Stimulated activated CD4-positive, alpha-beta T cell treated with anti-CD3 and anti-CD28 coated beads, Interleukin-1b, Interleukin-23, amount 100 ng/mL, for 1 hour (primary cell): ENCODE results near the gene B4GALNT1.
"Not testable (repeated sequence)": the region's sequence is repeated elsewhere in the genome, so short reads cannot be mapped to it uniquely, and the experiment has no call there.

Experiments used
- DNase-seq, 2 donors: peaks; one replicate each; pipeline ENCODE4 v3.0.0-alpha.2; 2020; ENCODE audit warnings: low read depth in 2 of 2

The B4GALNT1 gene

DNA sequence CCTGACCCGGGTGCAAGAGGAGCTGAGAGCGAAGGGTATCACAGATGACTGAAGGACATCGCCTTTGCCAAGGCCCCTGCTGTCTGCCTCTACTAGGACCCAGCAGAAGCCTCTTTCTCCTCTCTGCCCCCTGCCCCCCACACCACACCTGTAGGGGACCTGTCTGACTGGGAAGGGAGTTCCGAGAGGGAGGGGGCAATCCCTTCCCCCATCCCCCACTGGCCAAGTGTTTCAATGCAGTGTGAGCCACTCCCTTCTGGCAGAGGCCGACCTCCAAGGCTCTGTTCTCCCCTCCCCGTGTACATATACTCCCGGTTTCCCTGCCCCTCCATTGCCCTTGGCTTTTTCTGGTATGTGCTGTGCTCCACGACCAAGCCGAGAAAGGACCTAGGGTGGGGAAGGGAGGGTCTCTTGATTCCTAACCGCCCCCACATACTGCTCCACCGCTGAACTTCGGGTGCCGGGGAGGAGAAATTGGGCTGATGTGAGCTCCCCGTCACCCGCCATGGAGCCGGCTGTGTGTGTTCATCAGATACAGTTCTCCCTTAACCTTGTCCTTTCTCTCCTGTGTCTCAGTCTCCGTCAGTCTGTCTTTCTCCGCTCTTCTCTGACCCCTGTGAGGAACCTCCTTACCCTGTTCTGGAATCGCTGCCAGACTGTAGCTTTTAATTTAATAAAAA lies 23.8 kb downstream of the B4GALNT1 start:
- no peak for DNase-seq

DNA sequence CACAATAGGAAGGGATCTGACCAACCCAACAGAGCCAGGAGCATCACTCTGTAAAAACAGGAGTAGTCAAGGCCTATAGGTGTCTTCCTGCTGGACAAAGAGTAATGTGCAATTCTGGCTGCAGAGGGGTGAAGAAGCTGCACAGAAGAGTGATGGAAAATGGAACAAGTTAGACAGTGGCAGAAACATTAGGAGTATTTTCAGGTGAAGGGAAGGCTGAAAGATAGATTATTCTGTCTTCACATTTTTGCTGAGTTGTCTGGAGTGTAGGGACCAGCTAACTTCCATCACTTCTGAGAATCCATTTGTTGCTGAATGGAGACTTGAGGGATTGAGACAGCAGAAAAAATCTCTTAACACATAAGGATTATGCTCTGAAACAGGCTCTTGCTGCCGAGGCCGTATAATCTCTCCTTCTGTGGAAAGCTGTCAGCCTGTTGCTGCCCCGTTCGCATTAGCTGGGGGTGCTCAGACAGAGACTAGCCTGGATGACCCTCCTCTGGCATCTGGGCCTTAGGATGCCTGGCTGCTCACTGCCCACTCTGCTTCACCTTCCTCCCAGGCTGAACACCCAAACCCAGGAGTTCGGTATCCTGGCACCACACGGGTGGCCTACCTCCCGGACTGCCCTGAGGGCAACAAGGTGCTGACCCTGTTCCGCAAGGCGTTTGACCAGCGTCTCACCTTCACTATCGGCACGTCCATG lies 24.9 kb downstream of the B4GALNT1 start:
- DNase-seq, result no peak

DNA sequence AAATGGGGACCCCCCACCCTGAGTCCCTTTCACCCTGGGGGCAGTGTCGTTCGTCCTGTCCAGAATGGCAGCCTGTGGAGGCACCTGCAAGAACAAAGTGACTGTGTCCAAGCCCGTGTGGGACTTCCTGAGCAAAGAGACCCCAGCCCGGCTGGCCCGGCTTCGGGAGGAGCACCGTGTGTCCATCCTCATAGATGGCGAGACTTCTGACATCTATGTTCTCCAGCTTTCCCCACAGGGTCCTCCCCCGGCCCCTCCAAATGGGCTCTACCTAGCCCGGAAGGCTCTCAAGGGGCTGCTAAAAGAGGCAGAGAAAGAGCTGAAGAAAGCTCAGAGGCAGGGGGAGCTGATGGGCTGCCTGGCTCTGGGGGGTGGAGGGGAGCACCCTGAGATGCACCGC lies 26.2 kb downstream of the B4GALNT1 start:
- DNase-seq, result no peak

DNA sequence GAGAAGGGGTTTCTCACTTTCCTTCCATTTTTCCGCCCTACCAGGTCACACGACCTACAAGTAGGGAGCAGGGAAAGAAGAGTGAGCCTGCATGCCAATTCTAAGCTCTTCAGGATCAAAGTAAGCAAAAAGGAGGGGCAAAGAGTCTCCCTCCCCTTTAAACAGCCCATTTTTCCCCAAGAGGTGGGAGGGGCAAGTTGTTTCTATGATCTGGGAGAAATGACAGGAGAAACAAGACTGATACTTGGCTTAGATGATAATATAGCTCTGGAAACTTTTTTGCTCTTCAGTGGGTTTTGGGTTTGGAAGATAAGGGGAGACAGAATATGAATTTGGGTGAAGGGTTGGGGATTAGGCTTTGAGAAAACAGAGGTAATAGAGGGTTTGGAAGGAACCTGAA lies 26.6 kb downstream of the B4GALNT1 start:
- DNase-seq, result no peak

DNA sequence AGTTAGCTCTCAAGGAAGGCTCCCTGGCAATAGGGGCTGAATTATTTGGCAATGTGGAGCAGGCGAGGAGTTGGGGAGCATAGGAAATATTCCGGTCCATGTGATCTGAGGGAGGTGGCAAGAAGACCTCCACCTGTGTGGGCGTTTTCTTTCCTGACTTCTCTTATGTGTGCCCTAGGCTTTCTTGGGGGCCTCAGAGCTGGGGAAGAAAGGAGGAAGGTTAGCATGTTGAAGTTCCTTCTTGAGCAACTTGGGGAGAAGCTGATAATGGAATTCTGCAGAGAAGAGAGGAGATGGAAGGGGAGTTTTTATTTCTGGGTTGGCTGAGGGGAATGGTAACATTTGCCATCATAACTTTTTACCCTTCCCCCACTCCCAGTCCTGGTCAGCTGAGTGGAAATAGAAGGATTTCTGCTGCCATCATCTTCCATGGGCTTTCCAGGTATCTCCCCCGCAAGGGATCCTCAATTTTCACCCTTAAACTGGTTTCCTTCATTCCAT lies 27.1 kb downstream of the B4GALNT1 start:
- no peak for DNase-seq

DNA sequence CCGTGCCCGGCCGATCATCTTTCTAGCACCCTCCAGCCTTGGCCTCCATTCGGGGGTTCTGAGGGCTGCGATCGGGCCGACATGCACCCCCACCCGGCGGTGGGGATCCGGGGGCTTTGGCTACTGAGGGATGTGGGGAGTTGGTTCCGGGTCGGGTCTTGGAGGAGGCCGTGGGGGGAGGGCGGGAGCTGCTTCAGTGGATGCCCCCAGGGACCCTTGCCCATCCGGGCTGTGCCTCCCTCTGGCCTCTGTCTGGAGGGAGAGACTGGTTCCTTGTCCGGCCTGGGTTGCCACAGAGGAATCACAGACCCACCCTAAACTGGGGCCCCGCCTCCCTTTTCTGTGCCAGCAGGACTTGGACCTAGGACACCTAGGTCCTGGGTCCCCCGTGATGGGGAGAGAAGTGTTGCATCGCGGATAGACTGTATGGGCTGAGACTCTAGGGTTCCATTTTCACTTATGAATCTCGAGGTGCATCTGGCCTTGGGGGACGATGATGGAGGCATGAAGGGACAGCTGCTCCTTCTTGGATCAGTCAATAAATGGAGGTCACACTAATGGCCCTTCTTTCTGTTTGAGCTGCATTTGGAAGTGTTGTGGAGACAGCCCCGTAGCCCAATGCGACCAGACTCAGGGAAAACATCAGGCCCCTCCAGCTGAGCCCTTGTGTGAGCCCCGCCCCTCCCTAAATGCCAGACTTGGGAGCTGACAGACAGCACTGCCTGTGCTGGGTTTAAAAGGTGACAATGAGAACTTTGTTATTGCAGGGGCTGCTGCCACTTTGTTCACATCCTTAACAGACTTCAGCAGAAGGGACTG lies 27.8 kb downstream of the B4GALNT1 start:
- no peak for DNase-seq

DNA sequence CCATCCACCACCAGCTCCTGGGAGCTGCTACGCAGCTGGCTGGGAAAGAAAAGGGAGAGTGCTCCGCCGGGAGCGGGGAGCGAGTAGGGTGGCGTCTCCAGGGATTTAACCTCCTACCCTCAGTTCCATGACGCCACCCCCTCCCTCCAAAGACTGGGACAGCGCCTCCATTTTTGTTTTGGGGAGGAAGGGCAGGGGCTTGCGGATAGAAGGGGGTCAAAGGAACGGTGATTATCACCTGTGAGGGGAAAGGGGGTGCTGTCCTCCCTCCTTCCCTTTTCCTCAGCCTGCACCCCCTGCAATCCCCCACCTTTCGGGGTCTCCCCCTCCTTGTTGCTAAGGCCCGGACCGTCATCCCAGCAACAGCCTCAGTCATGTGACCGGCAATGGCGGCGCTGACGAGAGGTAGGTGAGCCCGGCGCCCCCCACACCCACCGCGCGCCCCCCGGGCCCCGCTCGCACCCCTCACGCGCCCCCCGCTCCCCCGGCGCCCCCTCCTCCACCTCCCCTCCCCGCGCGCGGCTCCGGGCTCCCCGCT lies 28.5 kb downstream of the B4GALNT1 start, which contains the start of gene DTX3:
DTX3 (plus strand) TSS at position 371 of the 538 bp plus-strand sequence. CDS start 1,694 bp downstream, outside the sequence.
- no peak for DNase-seq

DNA sequence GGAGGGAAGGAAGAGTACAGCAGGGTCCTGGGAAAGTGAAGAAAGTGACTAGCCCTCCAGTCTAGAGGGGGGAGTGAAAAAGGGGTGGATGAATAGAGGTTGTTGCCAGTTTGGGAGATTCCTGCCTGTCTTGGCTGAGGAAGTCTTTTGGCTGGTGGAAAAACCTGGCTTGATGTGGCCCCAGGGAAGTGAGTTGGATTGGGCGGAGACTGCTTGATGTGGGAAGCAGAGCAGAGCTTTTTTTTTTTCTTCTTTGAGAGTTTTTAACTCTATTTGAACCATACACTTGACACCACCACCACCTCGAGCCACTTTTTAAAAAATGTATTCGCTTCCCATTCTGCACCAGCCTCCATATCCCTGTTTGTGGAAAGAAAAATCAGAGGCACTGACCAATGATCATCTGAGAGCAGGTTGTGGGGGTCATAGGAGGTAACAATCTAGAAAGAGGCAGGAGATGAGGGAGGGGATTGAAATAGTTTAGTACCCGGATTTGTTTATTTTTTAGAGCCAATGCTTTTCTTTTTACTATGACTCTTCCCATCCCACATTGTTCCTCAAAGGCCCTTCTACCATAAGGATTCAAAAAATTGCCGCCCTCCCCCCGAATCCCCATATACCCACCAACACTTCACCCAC lies 29.1 kb downstream of the B4GALNT1 start:
- DNase-seq, result no peak

DNA sequence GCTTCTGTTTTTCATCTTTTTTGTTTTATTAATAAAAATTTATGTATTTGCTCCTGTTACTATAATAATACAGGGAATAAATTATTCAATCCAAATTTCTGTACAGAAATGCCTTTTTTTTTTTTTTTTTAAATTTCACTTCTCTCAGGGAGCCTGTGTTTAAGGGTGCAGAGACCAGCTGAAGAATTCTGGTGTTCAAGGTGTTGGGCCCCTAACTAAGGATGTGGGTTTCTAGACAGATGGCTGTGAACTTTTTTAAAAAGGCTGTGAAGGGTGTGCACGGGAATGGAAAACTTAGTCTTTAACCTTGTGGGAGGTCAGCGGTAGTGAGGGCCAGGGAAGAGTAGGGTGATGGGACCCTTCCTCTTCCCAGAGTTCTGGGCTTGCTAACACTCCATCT lies 29.7 kb downstream of the B4GALNT1 start:
- DNase-seq, result no peak

DNA sequence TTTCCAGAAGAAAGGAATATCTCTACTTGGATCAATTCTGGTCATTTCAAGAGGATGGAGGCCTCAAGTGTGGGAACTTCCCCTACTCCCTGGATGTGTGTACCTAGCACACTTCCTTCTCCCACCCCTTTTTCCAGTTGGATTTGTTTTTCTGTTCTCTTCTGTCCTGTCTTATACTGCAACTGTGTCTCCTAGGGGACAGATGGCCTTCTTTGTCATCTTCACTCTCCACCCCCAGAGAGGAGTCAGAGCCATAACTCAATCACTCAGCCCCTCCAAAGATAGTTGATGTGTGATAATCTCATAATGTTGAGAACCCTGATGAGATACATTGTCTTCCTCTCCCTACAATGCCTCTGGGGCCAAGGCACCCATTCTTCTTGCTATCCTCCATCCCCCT lies 30.5 kb downstream of the B4GALNT1 start:
- DNase-seq, result no peak

DNA sequence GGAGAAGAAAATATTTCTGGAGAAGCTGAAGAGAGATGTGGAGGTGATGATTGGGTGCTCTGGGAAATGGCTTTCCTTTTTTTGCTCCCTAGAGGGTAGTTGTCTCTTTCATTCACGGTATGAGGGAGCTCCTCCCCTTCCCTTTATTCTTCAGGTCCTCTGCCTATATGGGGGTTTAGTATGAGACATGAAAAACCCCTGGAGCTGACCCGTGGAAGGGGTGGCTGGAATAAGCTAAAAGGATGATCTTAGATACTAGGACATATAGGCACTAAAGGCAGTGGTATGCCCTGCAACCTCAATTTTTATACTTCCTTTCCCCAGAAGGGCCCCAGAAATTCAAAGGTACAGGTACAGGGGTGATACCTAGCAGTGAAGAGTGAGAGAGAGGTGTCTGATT lies 32.6 kb downstream of the B4GALNT1 start:
- no peak for DNase-seq

DNA sequence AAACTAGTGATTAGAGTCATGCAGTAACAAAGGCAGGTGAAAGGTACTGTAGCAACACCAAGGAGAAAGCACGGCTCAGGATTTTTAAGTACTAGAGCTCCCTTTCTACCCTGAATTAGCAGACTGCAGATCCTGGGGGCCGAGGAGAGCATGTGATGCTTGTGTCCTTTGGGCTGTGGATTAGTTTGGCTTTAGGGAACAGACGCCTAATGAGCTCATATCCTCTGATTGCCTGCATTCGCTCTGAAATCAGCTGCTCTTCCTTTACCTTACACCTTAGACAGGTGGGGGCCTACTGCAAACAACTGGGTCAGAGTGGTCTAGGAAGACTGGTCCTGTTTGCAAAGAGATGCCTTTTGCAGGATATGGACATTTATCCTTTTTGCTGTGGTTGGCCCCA lies 39.8 kb downstream of the B4GALNT1 start:
- no peak for DNase-seq

DNA sequence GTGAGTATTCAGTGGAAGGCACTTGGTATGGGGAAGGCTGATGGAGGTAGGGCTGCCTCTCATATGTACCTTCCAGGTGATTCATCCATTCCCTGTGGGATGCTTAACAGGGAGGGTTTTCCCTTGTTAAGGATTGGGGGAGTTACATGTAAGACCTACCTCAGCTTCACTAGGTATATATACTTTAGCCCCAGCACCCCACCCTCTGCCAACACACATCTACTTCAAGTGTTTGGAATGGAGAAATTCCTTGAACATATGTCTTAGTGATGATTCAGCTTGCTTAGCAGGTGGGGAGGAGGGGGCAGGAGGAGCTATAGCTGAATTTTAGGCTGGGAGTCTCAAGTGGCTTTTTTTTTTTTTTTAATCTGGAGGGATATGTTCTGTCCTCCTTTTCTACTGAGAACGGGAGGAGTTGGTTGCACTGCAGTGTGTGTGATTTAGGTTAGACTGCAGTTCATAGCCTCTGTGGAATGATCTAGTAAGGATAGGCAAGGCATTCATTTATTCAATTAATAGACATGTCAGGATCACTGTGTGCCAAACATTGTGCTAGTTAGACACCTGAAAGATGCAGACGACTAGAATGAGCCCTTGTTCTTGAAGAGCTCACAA lies 40.3 kb downstream of the B4GALNT1 start:
- no peak for DNase-seq

DNA sequence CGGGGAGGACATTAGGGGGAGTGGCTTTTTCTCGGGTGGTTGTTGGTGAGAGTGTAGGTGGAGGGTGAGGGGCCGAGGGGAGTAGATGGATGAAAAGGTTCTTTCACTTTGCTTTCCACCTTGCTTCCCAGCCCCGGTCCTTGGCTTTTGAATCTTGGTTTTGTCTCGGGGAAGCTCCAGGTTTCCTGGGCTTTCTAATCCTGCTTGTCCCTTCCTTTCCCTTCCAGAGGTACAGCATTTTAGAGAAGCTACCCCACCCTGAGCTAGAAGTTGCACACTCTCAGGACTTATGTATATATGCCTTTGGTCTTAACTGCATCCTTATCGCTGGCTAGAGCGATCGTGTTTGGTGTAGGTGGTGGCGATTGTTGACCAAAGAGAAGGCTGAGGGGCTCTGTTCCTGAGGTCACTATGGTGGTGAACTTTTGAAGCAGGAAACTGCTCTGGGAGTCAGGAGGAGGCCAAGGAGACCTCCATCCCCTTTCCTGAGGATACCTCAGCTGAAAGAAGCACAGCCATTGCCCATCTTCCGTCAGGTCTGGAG lies 41.1 kb downstream of the B4GALNT1 start:
- DNase-seq, result no peak

DNA sequence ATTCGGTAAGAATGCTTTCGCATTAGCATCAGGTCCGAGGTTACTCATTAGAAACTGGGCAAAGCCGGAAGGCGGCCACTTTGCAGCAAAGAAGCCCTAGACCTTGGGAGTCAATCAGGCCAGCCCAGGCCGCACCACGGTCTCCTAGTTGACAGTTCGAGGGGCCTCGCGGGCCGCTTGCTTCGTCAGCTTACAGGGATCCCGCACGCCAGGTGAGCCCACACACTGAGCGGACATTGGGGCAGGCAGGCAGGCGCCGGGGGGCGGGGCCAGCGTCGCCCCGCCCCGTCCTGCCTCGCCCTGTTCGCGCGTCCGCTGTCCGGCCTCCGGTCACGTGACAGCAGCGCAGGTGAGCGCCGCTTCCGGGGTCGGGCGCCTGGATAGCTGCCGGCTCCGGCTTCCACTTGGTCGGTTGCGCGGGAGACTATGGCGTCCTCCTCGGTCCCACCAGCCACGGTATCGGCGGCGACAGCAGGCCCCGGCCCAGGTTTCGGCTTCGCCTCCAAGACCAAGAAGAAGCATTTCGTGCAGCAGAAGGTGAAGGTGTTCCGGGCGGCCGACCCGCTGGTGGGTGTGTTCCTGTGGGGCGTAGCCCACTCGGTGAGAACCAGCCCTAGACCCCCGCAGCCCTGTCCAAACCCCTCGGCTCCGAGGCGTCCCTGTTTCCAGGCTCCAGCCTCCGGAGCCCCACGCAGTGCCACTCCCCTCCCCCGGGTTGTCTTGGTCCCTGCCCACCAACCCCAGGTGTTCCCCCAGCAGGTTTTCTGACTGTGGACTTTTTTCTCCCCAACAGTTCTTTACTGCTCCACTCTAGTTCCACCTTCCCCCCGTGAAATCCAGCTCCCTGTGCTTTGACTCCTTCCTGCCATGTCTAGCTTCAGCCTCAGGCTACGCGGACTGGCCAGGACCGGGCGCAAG lies 41.9 kb downstream of the B4GALNT1 start, which contains the start of gene PIP4K2C:
PIP4K2C (plus strand) TSS at position 329 of the 918 bp plus-strand sequence; CDS start at position 427, 98 bp downstream.
- peak; percentile 44 to 52 for DNase-seq

DNA sequence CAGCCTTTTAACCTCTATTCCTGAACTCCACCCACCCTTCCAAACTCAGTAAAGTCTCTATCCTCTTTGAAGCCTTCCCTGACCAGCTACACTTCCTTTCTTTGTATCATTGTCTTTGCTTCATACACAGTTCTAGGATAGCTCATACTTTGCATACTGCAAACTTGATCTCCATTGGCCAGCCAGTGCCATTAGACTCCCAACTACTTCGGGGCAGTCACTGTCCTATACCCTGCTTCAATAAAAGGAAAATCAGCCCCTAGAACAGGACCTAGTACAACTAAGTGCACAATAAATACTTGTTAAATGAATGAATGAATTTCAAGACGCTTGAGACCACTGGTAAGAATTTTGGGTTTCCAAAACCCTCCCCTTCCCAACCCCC lies 42.5 kb downstream of the B4GALNT1 start:
- DNase-seq, result no peak

DNA sequence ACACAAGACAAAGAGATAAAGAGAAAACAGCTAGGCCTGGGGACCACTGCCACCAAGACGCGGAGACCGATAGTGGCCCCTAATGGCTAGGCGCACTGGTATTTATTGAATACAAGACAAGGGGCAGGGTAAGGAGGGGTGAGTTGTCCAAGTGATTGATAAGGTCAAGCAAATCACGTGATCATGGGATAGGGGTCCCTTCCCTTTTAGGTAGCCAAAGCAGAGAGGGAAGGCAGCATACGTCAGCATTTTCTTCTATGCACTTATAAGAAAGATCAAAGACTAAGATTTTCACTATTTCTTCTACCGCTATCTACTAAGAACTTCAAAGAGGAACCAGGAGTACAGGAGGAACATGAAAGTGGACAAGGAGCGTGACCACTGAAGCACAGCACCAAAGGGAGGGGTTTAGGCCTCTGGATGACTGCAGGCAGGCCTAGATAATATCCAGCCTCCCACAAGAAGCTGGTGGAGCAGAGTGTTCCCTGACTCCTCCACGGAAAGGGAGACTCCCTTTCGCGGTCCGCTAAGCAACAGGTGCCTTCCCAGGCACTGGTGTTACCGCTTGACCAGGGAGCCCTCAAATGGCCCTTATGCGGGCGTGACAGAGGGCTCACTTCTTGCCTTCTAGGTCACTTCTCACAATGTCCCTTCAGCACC lies 43.9 kb downstream of the B4GALNT1 start:
- DNase-seq, result not testable (repeated sequence)

DNA sequence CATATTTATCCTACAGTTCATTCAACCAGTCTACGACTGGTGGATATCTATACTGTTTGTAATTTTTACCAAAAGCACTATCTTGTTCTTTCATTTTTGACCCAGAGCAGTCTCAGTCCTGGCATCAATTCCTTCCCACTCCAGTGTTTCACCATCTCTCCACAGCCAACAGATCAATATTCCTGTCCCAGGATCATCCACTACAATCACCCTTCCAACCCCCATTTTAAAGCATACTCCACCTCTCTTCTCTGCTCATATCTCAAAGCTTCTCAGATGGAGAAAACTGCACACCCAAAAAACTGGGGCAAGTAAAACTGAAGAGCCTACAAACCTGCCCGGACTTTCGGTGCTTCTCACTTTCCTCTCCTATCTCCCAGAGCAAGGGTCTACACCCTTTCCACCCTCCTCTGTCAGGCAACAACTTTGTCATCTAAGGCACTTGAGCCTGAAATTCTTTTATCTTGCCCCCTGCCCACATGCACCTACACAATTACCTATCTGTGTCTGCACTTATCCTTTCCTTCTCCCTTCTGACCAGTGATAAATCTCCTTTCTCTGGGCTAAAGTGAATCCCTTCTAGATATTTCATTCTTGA lies 46.1 kb downstream of the B4GALNT1 start:
- DNase-seq, result no peak

DNA sequence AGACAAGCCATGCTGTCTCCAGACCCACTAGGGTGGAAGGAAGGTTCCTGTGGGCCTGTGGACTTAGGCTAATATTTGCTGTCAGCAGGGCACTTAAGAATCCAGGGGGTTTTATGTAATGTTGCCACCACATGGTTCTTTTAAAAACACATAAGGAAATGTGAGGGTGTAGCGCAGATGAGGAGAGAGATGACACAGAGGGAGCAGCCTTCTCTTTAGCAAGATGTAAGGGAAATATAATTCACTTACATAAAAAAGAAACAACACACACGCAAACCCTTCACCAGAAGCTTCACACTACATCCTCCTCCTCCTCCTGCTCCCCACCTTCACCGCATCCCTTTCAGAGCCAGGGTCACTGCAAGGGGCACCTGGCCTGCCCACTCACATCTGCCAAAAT lies 46.9 kb downstream of the B4GALNT1 start:
- DNase-seq, result no peak
